Fibroblast of the aortic adventitia (primary cell): ENCODE measurements around the gene ZMYND19. TPM values are rescaled to one million over a fixed set of nuclear protein-coding genes. Genes with fewer than 3 reads are reported as not detected.

Experiments
- DNase-seq: peaks from one replicate; pipeline ENCODE4 v3.0.0-alpha.2; 2010; ENCODE audit warnings: low read depth
- H3K4me3 ChIP-seq: 2 replicates; pipeline ENCODE4 v1.5.1; 2011; ENCODE audit warnings: low read depth, mild to moderate bottlenecking, control low read depth, low read length, moderate library complexity
- total RNA-seq: library from RNA; depleted of rRNA; stranded (reverse); fragments of >200 nt; gene quantifications from 2 replicates; pipeline ENCODE4 v1.2.3, GENCODE V29; 2012; ENCODE audit warnings: low replicate concordance
- TF ChIP-seq, protein P1 (sequence below): IDR thresholded peaks from 2 replicates; pipeline ENCODE4 v1.5.1; 2011; ENCODE audit warnings: mild to moderate bottlenecking, low read length, control low read depth, inconsistent platforms; ENCODE audit not compliant: insufficient read depth

ZMYND19 gene
- total RNA-seq, 1 donor = 15.5 TPM

DNA sequence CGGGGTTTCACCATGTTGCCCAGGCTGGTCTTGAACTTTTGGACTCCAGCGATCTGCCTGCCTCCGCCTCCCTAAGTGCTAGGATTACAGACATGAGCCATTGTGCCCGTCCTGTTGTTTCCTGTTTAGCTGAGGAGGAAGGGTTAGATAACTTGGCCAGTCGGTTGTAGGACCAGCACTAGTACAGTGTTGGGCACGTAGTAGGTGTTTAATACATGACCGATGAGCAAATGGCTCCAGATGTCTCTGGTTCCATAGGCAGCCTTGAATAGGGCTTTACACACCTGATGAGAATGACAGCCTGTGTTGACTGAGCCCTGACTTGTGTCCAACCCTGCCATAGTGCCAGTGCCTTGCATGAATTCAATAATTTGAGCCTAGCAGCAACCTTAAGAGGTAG lies 30.3 kb upstream of the ZMYND19 start:
- peak overlapping the region; percentile 80 for H3K4me3 ChIP-seq
- no peak for DNase-seq
- TF ChIP-seq, protein P1, sequence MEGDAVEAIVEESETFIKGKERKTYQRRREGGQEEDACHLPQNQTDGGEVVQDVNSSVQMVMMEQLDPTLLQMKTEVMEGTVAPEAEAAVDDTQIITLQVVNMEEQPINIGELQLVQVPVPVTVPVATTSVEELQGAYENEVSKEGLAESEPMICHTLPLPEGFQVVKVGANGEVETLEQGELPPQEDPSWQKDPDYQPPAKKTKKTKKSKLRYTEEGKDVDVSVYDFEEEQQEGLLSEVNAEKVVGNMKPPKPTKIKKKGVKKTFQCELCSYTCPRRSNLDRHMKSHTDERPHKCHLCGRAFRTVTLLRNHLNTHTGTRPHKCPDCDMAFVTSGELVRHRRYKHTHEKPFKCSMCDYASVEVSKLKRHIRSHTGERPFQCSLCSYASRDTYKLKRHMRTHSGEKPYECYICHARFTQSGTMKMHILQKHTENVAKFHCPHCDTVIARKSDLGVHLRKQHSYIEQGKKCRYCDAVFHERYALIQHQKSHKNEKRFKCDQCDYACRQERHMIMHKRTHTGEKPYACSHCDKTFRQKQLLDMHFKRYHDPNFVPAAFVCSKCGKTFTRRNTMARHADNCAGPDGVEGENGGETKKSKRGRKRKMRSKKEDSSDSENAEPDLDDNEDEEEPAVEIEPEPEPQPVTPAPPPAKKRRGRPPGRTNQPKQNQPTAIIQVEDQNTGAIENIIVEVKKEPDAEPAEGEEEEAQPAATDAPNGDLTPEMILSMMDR = no peak

DNA sequence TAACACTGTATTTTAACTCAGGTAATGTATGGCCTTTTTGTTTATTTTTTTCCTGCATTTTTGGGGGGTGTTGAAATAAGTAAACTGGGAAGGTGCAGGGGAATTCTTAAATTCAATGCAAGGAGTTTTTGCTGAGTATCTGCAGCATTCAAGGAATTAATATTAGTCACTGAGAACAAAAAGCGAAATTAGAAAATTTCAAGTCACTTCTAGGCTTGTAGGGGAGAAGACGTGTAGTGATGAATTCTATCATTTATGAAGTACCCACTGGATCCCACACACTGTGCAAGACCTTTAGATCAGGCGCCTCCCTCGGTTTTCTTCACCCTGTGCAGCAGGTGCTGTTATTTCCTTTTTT lies 29.7 kb upstream of the ZMYND19 start:
- peak overlapping the region; percentile 80 for H3K4me3 ChIP-seq
- no peak for DNase-seq
- TF ChIP-seq, protein P1 = no peak

DNA sequence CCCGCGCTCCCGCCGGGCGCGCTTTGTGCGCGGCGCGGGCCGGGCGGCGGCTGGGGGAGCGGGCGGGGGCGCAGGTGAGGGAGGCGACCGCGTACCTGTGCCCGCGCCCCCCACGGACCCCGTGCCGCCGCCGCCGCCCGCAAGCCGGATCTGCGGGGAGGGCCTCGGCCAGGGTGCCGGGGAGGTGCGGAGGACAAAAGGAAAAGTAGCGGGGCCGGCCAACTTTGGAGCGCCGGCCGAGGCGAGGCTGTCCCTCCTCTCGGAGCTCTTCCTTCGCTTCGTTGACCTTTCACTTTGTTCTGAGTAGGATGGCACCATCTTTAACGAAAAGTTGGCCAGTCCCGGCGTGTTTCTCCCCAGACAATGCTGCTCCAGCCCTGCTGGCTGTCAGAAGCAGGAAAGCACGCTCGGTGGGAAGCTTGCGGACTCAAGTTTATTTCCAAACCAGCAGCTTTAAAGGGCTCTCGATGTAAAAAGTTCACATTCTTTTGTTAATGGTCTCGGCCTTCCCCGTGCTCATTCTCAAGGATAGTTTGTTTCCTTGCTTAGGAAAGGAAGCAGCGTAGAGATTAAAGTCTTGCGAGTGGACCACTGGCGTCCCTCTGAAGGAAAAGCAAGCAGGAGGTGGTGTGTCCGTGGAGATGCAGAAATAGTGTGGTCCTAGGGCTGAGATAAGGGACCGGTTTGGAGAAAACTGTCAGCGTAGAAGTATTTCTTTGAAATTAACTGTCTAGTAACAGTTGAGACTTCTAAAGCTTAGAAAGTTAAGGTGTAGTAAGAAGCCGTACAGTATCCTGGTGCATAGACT lies 29.1 kb upstream of the ZMYND19 start:
- DNase-seq = peak; percentile 59
- TF ChIP-seq, protein P1 = no peak
- peak overlapping the region; percentile 80 for H3K4me3 ChIP-seq

DNA sequence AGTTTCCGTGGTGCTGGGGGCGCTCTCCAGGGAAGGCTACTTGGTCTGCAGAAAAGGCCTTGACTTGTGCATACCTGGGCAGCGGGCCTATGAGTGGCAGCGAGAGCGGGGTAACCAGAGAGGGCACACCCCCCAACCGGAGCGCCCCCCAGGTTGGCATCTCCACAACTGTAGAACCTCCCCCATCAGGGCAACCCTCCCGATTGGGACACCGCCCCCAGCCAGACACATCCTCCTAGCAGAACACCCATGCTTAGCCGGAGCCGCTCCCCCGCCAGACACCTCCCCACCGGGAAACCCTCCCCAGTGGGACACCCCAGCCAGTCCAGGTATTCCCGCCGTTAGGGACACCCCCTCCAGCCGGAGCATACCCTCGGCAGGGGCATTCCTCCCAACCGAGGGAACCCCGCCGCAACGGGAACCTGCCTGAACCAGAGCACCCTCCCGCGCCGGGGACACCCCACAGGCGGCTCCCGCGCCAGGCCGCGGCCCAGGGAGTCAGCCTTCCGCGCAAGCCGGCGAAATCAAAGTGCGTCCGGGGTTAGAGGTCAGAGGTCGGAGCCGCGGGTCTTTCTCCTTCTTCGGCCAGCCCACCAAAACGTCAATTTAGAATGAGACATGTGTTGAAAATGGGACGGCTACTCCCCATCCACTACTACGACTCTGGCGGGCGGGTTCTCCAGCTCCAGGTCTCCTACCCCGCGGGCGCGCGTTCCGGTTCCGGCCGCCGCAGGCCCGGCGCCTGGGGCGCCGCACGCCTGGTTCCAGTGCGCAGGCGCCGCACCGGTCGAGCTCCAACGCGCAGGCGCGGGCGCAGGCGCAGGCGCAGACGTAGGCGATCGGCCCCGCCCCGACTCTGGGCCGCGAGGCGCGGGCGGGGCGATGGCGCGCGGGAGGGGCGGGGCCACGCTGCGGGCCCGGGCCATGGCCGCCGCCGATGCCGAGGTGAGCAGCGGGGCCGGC lies 28.1 kb upstream of the ZMYND19 start, which contains the start of gene EHMT1:
EHMT1 (plus strand) TSS at position 901 of the 963 bp plus-strand sequence; CDS start at position 925, 24 bp downstream.
- H3K4me3 ChIP-seq = peak within 1 kb of the TSS; percentile 90
- peak; percentile 76 for DNase-seq
- TF ChIP-seq, protein P1 = no peak

DNA sequence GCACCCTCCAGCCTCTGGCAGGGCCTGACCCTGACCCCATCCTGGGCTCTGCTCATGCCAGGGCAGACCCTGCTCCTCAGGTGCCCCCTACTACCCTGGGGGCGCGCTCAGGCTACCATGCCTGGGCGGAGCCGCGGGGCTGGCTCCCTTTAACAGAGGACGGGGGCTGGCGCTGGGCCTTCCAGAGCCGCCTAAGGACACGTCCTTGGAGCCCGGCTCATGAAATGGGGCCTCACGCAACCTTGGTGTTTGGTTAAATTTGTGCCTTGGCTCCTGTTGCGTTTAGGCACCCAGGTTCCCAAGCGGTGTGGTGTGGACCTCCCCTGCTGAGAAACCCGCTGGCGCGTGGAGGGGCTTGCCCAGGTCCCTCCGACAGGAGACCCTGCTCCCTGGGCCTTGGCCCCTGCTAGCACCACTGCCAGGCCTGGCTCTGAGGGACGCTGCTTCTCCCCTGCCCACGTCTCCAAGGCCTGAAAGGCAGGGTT lies 25.1 kb upstream of the ZMYND19 start:
- TF ChIP-seq, protein P1 = no peak
- no peak for DNase-seq

DNA sequence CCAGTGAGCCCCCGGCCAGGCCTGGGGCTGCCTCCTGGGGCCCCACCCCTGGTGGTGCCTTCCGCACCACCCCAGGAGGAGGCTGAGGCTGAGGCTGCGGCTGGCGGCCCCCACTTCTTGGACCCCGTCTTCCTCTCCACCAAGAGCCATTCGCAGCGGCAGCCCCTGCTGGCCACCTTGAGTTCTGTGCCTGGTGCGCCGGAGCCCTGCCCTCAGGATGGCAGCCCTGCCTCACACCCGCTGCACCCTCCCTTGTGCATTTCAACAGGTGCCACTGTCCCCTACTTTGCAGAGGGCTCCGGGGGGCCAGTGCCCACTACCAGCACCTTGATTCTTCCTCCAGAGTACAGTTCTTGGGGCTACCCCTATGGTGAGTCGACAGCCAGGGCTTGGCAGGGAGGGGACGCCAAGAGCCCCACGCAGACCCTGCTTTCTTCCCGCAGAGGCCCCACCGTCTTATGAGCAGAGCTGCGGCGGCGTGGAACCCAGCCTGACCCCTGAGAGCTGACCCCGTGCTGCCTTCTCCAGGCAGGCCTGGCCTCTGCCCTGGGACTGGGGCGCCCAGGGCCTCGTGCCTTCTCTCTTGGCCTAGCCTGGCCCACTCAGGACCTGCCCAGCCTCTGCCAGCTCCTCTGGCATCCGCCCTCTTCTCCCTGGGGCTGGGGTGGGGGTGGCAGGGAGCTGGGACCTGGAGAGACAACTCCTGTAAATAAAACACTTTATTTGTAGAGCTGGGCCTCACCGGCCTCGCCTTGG lies 24.5 kb upstream of the ZMYND19 start:
- TF ChIP-seq, protein P1 = no peak

More for the DNA sequence above, 25.1 kb upstream of the ZMYND19 start:
- no peak overlapping the region for H3K4me3 ChIP-seq

More for the DNA sequence above, 24.5 kb upstream of the ZMYND19 start:
- no peak for DNase-seq
- no peak overlapping the region for H3K4me3 ChIP-seq
